ENCODE results near the gene MATCAP1.
A peak's percentile ranks its signal among the peaks of the same experiment; 100 is the strongest.

MATCAP1 gene

DNA sequence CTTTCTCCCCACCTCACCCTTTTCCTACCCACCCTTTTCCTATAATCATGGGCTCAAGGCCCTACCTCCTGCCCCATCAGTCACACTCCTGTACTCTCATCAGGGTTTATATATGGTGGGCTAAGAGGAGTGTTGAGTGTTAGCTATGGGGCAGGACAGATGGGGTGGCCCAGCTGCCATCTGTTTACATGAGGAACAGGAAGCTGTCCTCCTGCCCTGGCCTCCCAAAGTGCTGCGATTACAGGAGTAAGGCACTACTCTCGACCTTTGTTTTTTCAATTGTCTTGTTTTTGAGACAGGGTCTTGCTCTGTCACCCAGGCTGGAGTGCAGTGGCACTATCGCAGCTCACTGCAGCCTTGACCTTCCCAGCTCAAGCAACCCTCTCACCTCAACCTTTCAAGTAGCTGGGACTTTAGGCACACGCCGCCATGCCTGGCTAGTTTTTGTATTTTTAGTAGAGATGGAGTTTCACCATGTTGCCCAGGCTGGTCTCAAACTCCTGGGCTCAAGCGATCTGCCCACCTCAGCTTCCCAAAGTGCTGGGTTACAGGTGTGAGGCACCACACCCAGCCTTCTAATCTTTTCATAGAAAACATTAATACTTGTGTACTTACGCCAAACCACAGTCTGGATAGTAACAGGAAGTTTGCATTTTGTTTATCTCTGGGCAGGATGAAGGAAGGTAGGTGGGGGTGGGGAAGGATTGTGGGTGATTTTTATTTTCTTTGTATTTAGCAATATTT lies 25.7 kb downstream of the MATCAP1 start:
- Mint-ChIP-seq H3K4me3 (peak overlapping the region; percentile 79 to 87), H3K27me3 (peaks cover 4 to 19% of the 10 kb centered on the region in 2 donors), H3K9me3 (no peaks in the 10 kb centered on the region), H3K27ac (peak overlapping the region; percentile 97 to 98), H3K36me3 (ENCODE audit: insufficient read depth) (peaks cover 53% of the 10 kb centered on the region), H3K4me1 (ENCODE audit: low read depth in 2 of 2) (peaks cover 45 to 52% of the 10 kb centered on the region in 2 donors)
- peak; percentile 8 for ATAC-seq (replicated peaks)
- no peak for DNase-seq

DNA sequence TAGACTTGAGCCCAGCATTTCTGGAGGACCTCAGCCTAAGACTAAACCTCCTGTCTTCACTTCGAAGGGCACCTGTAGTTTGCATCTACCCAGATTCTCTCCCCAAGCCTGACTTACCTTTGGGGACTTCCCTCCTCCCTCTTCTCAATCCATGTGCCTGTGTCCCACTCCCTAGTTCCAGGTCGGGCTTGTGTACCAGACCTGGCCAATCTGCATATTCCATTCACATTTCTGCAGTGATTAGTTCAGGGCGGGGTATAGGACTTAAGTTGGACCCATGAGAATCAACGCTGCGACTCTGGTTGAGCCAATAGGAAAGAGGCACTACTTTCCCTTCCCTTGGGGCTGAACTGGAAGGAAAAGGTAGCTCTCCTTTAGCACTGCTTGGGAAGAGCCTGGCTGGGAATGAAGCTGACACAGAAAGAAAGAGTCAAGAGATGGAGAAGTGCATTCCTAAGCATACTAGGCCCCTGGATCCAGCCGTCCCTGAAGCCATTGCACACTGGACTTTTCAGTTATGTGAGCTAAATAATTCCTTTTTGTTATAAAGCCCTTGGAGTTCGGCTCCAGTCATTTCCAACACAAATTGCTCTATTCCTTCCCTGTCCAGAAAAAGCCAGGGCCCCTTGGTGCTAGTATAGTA lies 26.5 kb downstream of the MATCAP1 start:
- Mint-ChIP-seq H3K27ac (peak overlapping the region; percentile 97 to 98), H3K9me3 (no peaks in the 10 kb centered on the region), H3K4me3 (peak overlapping the region; percentile 79 to 87), H3K4me1 (ENCODE audit: low read depth in 2 of 2) (peaks cover 50 to 55% of the 10 kb centered on the region in 2 donors), H3K27me3 (peaks cover 4 to 16% of the 10 kb centered on the region in 2 donors), H3K36me3 (ENCODE audit: insufficient read depth) (peaks cover 53% of the 10 kb centered on the region)
- no peak for DNase-seq
- ATAC-seq (replicated peaks) = no peak

DNA sequence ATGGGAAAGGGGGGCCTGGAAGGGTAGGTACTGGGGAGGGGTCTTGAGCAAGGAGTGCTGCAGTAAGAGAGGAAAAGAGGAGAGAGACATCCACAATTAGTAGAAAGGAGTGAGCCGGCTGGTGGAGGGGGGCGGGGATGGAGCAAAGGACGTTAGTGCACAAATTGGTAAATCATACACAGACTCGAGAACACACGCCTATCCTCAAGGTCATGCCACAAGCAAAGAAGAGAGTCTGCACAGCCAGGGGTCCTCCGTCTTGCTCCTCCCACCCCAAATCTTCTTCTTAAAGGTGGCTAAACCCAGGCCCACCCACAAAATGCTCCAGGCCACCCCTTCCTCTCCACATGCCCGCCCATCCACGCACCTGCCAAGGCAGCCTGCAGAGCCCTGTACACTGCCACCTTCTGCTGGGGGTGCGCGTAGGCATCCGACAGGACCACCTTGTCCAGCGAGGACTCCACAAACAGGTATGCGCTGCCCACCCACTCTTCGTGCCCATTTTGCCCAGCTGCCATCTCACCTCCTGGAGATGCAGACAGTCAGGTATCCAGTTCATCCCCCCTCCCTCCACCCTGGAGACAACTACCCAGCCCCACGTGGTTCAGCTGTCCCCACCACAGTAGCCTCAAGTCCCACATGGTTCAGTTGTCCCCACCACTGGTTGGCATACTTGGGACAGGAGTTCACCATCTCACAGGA lies 27.5 kb downstream of the MATCAP1 start:
- H3K4me1 Mint-ChIP-seq (ENCODE audit: low read depth in 2 of 2) = peaks cover 54 to 59% of the 10 kb centered on the region in 2 donors
- H3K4me3 Mint-ChIP-seq = peak overlapping the region; percentile 57 to 77
- no peaks in the 10 kb centered on the region for H3K9me3 Mint-ChIP-seq
- H3K27ac Mint-ChIP-seq = peak overlapping the region in 1 of 2 donors; percentile 98
- no peak for DNase-seq
- ATAC-seq (replicated peaks) = no peak
- H3K27me3 Mint-ChIP-seq = peaks cover 4 to 7% of the 10 kb centered on the region in 2 donors
- peaks cover 47% of the 10 kb centered on the region for H3K36me3 Mint-ChIP-seq (ENCODE audit: insufficient read depth)

DNA sequence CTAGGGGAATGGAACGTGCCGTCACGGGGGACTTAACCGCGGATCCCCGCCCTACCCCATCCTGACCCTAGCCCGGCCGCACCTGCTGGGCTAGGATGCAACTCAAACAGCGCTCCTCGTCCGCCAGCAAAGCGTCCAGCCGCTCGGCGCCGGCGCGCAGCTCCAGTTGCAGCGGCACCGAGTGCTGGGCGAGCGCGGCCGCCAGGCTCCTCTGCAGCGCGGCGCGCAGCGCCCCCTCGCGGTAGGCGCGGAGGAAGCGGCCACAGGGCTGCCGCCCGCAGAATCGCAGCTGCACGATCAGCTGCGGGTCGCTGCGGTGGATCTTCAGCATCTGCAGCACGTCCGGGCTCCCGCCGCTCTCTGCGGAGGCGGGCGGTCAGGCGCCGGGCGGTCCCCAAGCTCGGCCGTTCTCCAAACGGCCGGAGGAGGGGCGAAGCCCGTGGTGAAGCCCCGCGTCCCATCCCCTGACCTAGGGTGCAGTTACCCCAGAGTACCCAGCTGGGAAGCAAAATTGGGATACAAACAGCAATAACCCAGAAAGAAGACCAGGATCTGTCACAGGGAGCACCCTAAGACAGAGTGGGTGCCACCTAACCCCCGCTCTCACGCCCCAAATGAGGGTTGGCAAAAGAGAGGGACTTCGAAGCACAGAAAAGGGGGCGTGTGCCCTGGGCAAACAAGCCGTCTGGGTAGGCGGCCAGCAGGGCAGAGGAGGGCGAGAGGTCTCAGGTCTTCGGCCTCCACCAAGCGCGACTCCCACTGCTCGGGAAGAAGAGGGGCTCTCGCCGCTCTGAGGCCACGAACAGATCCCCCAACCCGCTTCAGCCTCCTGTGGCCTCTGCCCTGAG lies 28.2 kb downstream of the MATCAP1 start:
- peak overlapping the region; percentile 16 to 60 for H3K27ac Mint-ChIP-seq
- ATAC-seq (replicated peaks) (peak; percentile 39), DNase-seq (peak; percentile 69 to 80 (median 73))
- no peaks in the 10 kb centered on the region for H3K9me3 Mint-ChIP-seq
- H3K4me1 Mint-ChIP-seq (ENCODE audit: low read depth in 2 of 2) = peaks cover 55 to 57% of the 10 kb centered on the region in 2 donors
- H3K36me3 Mint-ChIP-seq (ENCODE audit: insufficient read depth) = peaks cover 40% of the 10 kb centered on the region
- no peaks in the 10 kb centered on the region for H3K27me3 Mint-ChIP-seq
- peak overlapping the region; percentile 76 to 77 for H3K4me3 Mint-ChIP-seq

DNA sequence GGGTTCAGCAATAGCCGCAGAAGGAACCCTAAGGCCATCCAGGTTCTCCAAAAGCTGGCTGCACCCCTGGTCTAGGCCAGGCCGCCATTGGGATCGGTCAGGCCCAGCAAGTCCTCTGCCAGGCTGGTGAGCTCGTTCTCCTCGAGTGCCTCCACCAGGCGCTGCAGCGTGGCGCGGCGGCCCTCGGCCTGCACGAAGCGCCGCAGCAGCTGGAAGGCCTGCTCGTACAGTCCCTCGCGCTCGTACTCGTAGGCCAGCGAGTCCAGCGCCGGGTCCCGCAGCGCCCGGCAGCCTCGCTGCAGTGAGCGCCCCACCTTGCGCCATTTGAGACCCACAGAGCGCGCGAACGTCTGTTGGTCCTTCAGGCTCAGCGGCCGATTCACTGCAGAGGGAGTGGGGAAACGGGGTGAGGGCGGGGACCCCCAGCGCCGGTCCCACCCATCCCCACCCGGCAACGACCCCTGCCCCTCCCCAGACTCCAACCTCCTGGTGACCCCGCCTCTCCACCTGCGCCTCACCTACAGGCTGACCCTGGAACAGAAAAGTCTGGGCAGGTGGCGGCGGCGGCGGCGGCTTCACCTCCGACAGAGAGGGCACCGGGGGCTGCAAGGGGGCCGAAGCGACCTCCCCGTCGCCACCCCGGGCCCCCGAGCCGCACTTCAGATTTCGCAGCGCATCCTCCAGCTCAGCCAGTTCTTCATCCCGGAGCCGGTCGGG lies 29.0 kb downstream of the MATCAP1 start:
- DNase-seq (no peak), ATAC-seq (replicated peaks) (no peak)
- no peaks in the 10 kb centered on the region for H3K27me3 Mint-ChIP-seq
- H3K4me3 Mint-ChIP-seq = peak overlapping the region; percentile 76 to 77
- no peak overlapping the region for H3K27ac Mint-ChIP-seq
- peaks cover 55% of the 10 kb centered on the region in 2 donors for H3K4me1 Mint-ChIP-seq (ENCODE audit: low read depth in 2 of 2)
- H3K36me3 Mint-ChIP-seq (ENCODE audit: insufficient read depth) = peaks cover 37% of the 10 kb centered on the region
- H3K9me3 Mint-ChIP-seq = no peaks in the 10 kb centered on the region

DNA sequence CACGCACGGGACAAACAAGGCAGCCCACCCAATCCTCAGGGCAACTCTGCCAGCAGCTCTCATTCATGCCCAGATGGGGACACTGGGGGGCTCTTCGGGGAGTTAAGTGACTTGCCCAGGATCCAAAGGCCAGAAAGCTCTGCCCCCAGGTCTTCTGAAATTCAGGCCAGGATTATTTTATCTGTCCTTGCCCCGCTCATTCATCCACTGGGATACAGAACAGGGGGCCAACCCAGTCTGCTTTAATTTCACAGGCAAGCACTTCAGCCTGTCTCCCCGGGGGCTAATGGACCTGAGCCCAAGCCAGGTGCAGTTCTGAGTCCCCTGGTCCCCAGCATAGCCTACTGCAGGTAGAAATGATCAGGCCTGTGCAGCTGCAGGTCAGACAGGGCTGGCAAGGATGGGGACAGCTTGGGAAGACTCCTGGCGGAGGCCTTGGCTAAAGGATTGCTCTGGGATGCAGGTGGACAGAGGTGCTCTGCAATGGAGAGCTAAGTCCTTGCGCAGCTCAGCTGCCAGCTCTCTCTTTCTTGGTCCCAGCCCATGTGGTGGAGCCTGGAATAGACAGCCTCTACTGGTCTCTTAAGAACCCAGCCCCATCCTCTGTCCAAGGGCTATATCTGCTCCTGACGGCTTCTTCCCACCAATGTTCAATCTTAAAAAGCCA lies 32.2 kb downstream of the MATCAP1 start:
- H3K9me3 Mint-ChIP-seq = no peaks in the 10 kb centered on the region
- H3K36me3 Mint-ChIP-seq (ENCODE audit: insufficient read depth) = peaks cover 20% of the 10 kb centered on the region
- peaks cover 32 to 34% of the 10 kb centered on the region in 2 donors for H3K4me1 Mint-ChIP-seq (ENCODE audit: low read depth in 2 of 2)
- DNase-seq (no peak), ATAC-seq (replicated peaks) (no peak)
- H3K27ac Mint-ChIP-seq = peak overlapping the region in 1 of 2 donors; percentile 57
- H3K27me3 Mint-ChIP-seq = no peaks in the 10 kb centered on the region
- H3K4me3 Mint-ChIP-seq = peak overlapping the region; percentile 81 to 82

DNA sequence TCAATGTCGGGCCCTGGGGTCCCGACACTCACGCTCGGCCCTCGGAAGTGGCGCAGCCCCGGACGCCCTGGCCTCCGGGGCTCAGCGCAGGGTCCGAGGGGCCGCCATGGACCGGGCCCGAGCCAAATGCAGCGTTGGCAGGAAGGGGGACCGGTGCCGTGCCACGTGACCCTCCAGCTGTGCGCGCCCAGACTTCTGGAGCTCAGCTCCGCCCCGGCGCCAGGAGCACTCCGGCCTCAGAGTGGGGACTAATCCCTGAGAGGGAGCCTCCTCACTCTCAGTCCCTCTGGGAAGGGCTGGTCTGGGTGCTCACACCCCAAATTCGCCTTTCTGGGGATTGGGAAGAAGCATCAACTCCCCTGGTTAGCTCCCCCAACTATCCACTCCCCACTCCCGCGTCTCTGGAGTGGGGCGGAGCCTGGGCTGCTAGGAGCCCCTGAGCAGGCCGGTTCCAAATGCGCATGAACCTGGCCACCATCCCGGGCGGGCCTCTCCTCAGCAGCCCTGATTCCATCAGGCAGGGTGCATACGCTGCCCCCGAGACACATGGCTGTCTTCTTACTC lies 32.8 kb downstream of the MATCAP1 start, which contains the start of gene B3GNT9:
B3GNT9 (minus strand) TSS at position 166 of the 564 bp plus-strand sequence. CDS start 513 bp downstream, outside the sequence.
- no peaks in the 10 kb centered on the region for H3K9me3 Mint-ChIP-seq
- H3K27me3 Mint-ChIP-seq = no peaks in the 10 kb centered on the region
- peak within 1 kb of the TSS; percentile 81 to 82 for H3K4me3 Mint-ChIP-seq
- ATAC-seq (replicated peaks) = peak; percentile 27
- H3K4me1 Mint-ChIP-seq (ENCODE audit: low read depth in 2 of 2) = peaks cover 25 to 28% of the 10 kb centered on the region in 2 donors
- peak within 1 kb of the TSS in 1 of 2 donors; percentile 57 for H3K27ac Mint-ChIP-seq
- DNase-seq = no peak
- peaks cover 16% of the 10 kb centered on the region for H3K36me3 Mint-ChIP-seq (ENCODE audit: insufficient read depth)

DNA sequence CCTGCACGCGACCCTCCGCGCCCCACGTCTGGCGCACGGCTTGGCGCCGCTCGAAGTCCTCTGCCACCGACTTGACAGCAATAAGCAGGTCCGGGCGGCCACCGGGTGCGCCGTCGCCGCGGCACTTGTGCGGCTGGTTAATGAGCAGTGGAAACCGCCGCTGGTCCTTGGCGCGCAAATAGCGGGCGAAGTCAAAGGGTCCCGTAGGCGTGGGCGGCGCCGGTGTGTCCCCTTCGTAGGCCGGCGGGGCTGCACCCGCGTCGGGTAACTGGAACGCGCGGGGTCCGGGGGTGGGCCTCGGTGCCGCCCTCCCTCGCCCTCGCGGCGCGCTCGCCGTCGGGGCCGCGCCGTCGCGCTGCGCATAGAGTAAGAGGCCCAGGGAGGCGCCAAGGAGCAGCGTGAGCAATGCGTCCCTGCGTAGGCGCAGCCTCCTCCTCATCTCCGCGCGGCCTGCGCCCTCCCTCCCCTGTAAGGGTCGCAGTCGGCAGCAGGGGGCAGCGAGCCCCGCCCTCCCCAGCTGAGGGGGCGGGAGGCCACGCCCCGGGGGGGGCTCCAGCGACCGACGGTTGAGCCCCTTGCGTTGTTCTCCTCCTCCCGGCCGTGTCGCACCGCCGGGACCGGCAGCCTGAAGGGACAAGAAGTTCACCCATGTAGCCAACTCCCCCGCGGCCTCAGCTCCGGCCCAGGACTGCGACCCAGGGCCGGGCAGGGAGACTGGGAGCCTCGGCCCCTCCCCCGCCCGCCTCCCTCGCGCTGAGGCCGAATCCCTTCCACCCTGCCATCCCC lies 33.5 kb downstream of the MATCAP1 start:
- DNase-seq (peak in 1 of 3 experiments; percentile 24), ATAC-seq (replicated peaks) (peak; percentile 72)
- Mint-ChIP-seq H3K27ac (no peak overlapping the region), H3K36me3 (ENCODE audit: insufficient read depth) (peaks cover 17% of the 10 kb centered on the region), H3K4me1 (ENCODE audit: low read depth in 2 of 2) (peaks cover 23 to 24% of the 10 kb centered on the region in 2 donors), H3K27me3 (no peaks in the 10 kb centered on the region), H3K4me3 (peak overlapping the region; percentile 81 to 82), H3K9me3 (no peaks in the 10 kb centered on the region)

DNA sequence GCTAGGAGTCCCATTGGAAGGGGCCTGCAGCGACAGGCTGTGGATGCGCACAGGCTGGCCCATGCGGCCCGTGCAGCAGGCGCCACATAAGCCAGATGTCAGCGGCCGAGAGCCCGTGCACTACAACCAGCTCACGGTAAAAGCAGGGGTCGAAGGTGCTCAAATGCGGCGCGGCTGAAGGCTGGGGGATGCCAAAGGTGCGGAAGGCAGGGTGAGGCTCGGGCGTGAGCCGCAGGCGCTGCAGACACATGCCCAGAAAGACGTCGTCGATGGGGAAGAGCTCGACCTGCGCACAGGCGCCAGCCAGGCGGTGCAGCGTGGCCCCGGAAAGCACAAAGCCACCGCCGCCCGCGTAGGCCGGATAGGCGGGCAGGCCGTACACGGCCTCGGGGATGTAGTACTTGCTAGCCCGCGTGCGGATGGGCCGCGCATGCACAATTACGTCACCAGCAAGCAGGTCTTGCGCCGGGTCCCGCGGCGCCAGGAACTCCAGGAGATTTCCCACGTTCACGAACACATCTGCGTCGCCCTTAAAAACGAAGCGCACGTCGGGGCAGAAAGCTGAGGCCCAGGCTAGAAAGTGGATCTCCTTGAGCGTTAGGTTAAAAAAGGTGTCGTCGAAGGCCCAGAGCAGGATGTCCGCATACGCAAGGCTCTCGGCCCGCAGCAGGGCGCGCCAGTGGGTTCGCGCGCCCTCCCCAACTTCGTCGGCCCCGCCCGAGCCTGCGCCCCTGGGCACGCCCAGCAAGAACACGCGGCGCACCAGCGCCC lies 34.3 kb downstream of the MATCAP1 start:
- Mint-ChIP-seq H3K27me3 (no peaks in the 10 kb centered on the region), H3K4me1 (ENCODE audit: low read depth in 2 of 2) (peaks cover 22 to 23% of the 10 kb centered on the region in 2 donors), H3K9me3 (no peaks in the 10 kb centered on the region), H3K36me3 (ENCODE audit: insufficient read depth) (peaks cover 21% of the 10 kb centered on the region), H3K27ac (no peak overlapping the region), H3K4me3 (peak overlapping the region; percentile 56 to 68)
- ATAC-seq (replicated peaks) = peak; percentile 43
- DNase-seq = no peak

DNA sequence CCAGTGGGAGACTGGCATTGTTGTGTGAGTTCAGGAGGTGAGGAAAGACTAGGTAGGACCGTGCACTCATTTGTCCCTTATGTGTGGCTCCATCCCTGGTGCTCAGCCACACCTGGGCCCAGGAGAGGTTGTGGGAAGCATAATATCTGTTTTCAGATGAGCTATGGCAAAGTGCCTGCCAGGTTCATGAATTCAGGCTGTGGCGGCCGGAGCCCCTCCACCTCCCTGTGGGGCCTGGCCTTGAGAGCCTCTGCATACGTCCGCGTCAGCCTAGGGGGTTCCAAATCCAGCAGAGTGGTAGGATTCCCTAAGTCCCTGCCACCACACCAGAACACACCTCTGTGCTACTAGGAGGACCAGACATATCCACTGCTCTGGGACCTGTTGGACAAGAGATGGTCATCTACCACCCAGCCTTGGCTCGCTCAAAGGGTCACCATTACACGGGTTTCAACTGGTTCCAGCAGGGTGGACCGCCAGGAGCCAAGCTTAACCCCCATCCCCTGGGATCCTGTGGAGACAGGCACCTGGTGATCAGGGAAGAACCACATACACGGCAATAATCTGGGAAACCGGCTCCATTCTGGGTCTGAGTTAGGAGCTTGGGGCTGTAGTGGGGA lies 35.0 kb downstream of the MATCAP1 start:
- Mint-ChIP-seq H3K4me1 (ENCODE audit: low read depth in 2 of 2) (peaks cover 19 to 20% of the 10 kb centered on the region in 2 donors), H3K9me3 (no peaks in the 10 kb centered on the region), H3K4me3 (peak overlapping the region; percentile 56 to 68), H3K27ac (peak overlapping the region in 1 of 2 donors; percentile 65), H3K36me3 (ENCODE audit: insufficient read depth) (peaks cover 19% of the 10 kb centered on the region), H3K27me3 (no peaks in the 10 kb centered on the region)
- no peak for DNase-seq
- ATAC-seq (replicated peaks) = no peak

All from effector memory CD8-positive, alpha-beta T cell (primary cell).